Measurements from ENCODE around the gene PEF1. TPM values are rescaled to one million over a fixed set of nuclear protein-coding genes. Genes with fewer than 3 reads are reported as not detected.

The PEF1 gene
- total RNA-seq, 1 experiment from 2014 or later = 40.3 TPM

DNA sequence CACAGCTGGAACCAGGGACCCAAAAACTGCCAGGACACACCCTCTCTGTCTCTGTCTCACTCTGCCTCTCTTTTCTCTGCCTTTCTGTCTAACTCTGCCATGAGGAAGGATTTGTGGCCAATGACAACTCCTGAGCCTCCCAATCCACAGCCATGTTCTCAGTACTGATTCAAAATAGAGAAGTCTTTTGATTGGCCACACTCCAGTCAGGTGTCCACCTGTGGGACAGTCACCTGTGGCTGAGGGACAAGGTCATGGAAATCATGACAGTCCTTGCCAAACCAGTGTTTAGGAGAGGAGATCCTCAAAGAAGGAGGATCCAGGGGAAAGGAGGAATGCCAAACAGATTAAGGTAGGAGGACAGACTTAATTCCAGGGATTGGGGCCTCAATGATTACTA lies 52.5 kb downstream of the PEF1 start:
- Mint-ChIP-seq H3K4me3 (no peak overlapping the region), H3K9me3 (no peaks in the 10 kb centered on the region), H3K27ac (no peak overlapping the region), H3K27me3 (ENCODE audit: low read depth) (peaks cover 34% of the 10 kb centered on the region), H3K36me3 (ENCODE audit: insufficient read depth in 1 of 3, low read depth in 3 of 3) (no peaks in the 10 kb centered on the region; a peak in 1 of 7 replicates), H3K4me1 (peaks cover 20 to 21% of the 10 kb centered on the region in 2 experiments)
- Histone ChIP-seq H3K4me2 (ENCODE audit: insufficient read depth, insufficient read length, low read length) (no peak overlapping the region), H4K20me1 (ENCODE audit: control insufficient read depth, insufficient read depth, insufficient read length) (no peaks in the 10 kb centered on the region), H2BK15ac (ENCODE audit: low read depth, low read length) (no peak overlapping the region), H3K9ac (ENCODE audit: extremely low read depth, insufficient read length, low read length) (no peak overlapping the region), H4K8ac (replicated peaks; ENCODE audit: insufficient read length, low read depth, low read length) (no peak overlapping the region), H2AFZ (ENCODE audit: low read length) (no peak overlapping the region), H4K91ac (ENCODE audit: insufficient read length, low read depth, low read length) (no peak overlapping the region), H3K9me3 (ENCODE audit: control insufficient read depth, low read depth, low read length) (no peaks in the 10 kb centered on the region), H3K79me2 (ENCODE audit: insufficient read depth, low read length) (no peaks in the 10 kb centered on the region), H3K79me1 (ENCODE audit: insufficient read depth, low read depth, low read length, poor library complexity, severe bottlenecking) (no peaks in the 10 kb centered on the region), H3K23ac (ENCODE audit: insufficient read length, low read depth, low read length) (no peak overlapping the region), H2BK12ac (ENCODE audit: insufficient read length, low read depth, low read length) (no peak overlapping the region), H3K4ac (ENCODE audit: low read depth, low read length) (no peak overlapping the region), H2AK5ac (ENCODE audit: insufficient read length, low read length) (no peak overlapping the region), H3T11ph (ENCODE audit: low read length) (no peak overlapping the region), H3K18ac (ENCODE audit: insufficient read length, low read depth, low read length) (no peak overlapping the region), H3K23me2 (ENCODE audit: insufficient read length, low read depth, low read length, poor library complexity, severe bottlenecking) (no peaks in the 10 kb centered on the region), H3K27ac (ENCODE audit: insufficient read length, low read depth, low read length) (no peak overlapping the region), H3K4me1 (ENCODE audit: insufficient read depth, low read length) (no peaks in the 10 kb centered on the region), H3K56ac (ENCODE audit: insufficient read length, low read depth, low read length) (no peak overlapping the region), H3K14ac (ENCODE audit: insufficient read depth, low read length) (no peak overlapping the region), H2BK120ac (ENCODE audit: low read depth, low read length, poor library complexity, severe bottlenecking) (no peak overlapping the region), H2BK5ac (ENCODE audit: insufficient read length, low read length) (no peak overlapping the region), H2BK20ac (ENCODE audit: low read depth, low read length, poor library complexity, severe bottlenecking) (no peak overlapping the region), H3K27me3 (ENCODE audit: insufficient read depth, low read length) (no peaks in the 10 kb centered on the region), H4K5ac (ENCODE audit: insufficient read length, low read depth, low read length) (no peak overlapping the region)
- DNase-seq = no peak
- TF ChIP-seq CTCF (conservative IDR thresholded peaks at IDR 0.05) = no peak
